HEK293 (cell line): Measurements from ENCODE around the gene APCDD1.

Source experiments
- CTCF ChIA-PET: fragments of 350-600 bp; formaldehyde crosslinking; extraction: SDS; loops from one replicate; lab custom pipeline; 2021; ENCODE audit warnings: antibody characterized with exemption; lab: Yijun Ruan, JAX
- POLR2A ChIA-PET: fragments of 300-600 bp; formaldehyde crosslinking; extraction: SDS; loops from one replicate; lab custom pipeline; 2020; ENCODE audit warnings: antibody characterized with exemption, inconsistent platforms; lab: Yijun Ruan, JAX
- H3K27ac ChIP-seq: fragments of 200-500 bp; sonication (Bioruptor generic); 2 replicates; pipeline ENCODE4 v1.5.1; 2014; ENCODE audit warnings: low read depth, low read length, control low read depth, inconsistent platforms; ENCODE audit errors: extremely low read depth
- H3K36me3 ChIP-seq, 2 experiments: fragments of 200-500 bp in 1 of 2; sonication (Bioruptor generic) in 1 of 2; 1 replicate in 1 of 2; 2 replicates in 1 of 2; pipeline ENCODE4 v1.5.1; 2014 to 2017; ENCODE audit warnings: inconsistent platforms in 2 of 2, low read length in 2 of 2; ENCODE audit not compliant: control insufficient read depth in 2 of 2, insufficient read depth in 1 of 2
- H3K4me1 ChIP-seq: fragments of 200-500 bp; sonication (Bioruptor generic); 2 replicates; pipeline ENCODE4 v1.5.1; 2014; ENCODE audit warnings: mild to moderate bottlenecking, low read length, inconsistent platforms; ENCODE audit not compliant: control insufficient read depth, insufficient read depth
- H3K4me3 ChIP-seq: 2 replicates; pipeline ENCODE4 v1.5.1; 2011; ENCODE audit warnings: low read depth, mild to moderate bottlenecking, control low read depth, low read length, moderate library complexity
- H3K9me3 ChIP-seq: fragments of 200-500 bp; sonication (Bioruptor generic); 2 replicates; pipeline ENCODE4 v1.5.1; 2014; ENCODE audit warnings: low read depth, low read length, inconsistent platforms; ENCODE audit not compliant: control insufficient read depth, insufficient read depth
- BCL11B ChIP-seq: fragments of 450-650 bp; formaldehyde crosslinking; IDR thresholded peaks from 2 replicates; pipeline ENCODE4 v1.5.1; 2016; ENCODE audit warnings: low read depth, missing biosample characterization, missing genetic modification characterization
- INSM2 ChIP-seq: fragments of 450-650 bp; formaldehyde crosslinking; IDR thresholded peaks from 2 replicates; pipeline ENCODE4 v1.5.1; 2016; ENCODE audit warnings: missing biosample characterization, missing genetic modification characterization
- OSR2 ChIP-seq: fragments of 450-650 bp; formaldehyde crosslinking; IDR thresholded peaks from 2 replicates; pipeline ENCODE4 v1.5.1; 2016; ENCODE audit warnings: missing biosample characterization, missing genetic modification characterization
- PRDM4 ChIP-seq: fragments of 450-650 bp; formaldehyde crosslinking; IDR thresholded peaks from 2 replicates; pipeline ENCODE4 v1.5.1; 2017; ENCODE audit warnings: missing biosample characterization, missing genetic modification characterization
- WT1 ChIP-seq: fragments of 450-650 bp; formaldehyde crosslinking; IDR thresholded peaks from 2 replicates; pipeline ENCODE4 v1.5.1; 2016; ENCODE audit warnings: missing biosample characterization, missing genetic modification characterization
- ZBTB6 ChIP-seq: fragments of 450-650 bp; formaldehyde crosslinking; IDR thresholded peaks from 2 replicates; pipeline ENCODE4 v1.5.1; 2017; ENCODE audit warnings: missing biosample characterization, missing genetic modification characterization
- ZEB2 ChIP-seq: fragments of 450-650 bp; formaldehyde crosslinking; IDR thresholded peaks from 2 replicates; pipeline ENCODE4 v1.5.1; 2016; ENCODE audit warnings: missing biosample characterization, missing genetic modification characterization
- ZFP37 ChIP-seq: fragments of 450-650 bp; formaldehyde crosslinking; IDR thresholded peaks from 2 replicates; pipeline ENCODE4 v1.5.1; 2016; ENCODE audit warnings: missing biosample characterization, missing genetic modification characterization
- ZNF146 ChIP-seq: fragments of 450-650 bp; formaldehyde crosslinking; IDR thresholded peaks from 2 replicates; pipeline ENCODE4 v1.5.1; 2016; ENCODE audit warnings: missing biosample characterization, missing genetic modification characterization
- ZNF155 ChIP-seq: fragments of 450-650 bp; formaldehyde crosslinking; IDR thresholded peaks from 2 replicates; pipeline ENCODE4 v1.5.1; 2016; ENCODE audit warnings: missing biosample characterization, missing genetic modification characterization
- ZNF24 ChIP-seq: fragments of 450-650 bp; formaldehyde crosslinking; IDR thresholded peaks from 2 replicates; pipeline ENCODE4 v1.5.1; 2016; ENCODE audit warnings: missing biosample characterization, missing genetic modification characterization
- ZNF248 ChIP-seq: fragments of 450-650 bp; formaldehyde crosslinking; IDR thresholded peaks from 2 replicates; pipeline ENCODE4 v1.5.1; 2017; ENCODE audit warnings: missing biosample characterization, missing genetic modification characterization
- ZNF341 ChIP-seq: fragments of 450-650 bp; formaldehyde crosslinking; IDR thresholded peaks from 2 replicates; pipeline ENCODE4; 2016; ENCODE audit warnings: low read depth, missing biosample characterization, missing genetic modification characterization
- ZNF391 ChIP-seq: fragments of 450-650 bp; formaldehyde crosslinking; IDR thresholded peaks from 2 replicates; pipeline ENCODE4 v1.5.1; 2016; ENCODE audit warnings: low read depth, missing biosample characterization, missing genetic modification characterization, borderline replicate concordance
- ZNF416 ChIP-seq: fragments of 450-650 bp; formaldehyde crosslinking; IDR thresholded peaks from 2 replicates; pipeline ENCODE4 v1.5.1; 2016; ENCODE audit warnings: missing biosample characterization, missing genetic modification characterization
- ZNF433 ChIP-seq: fragments of 450-650 bp; formaldehyde crosslinking; IDR thresholded peaks from 2 replicates; pipeline ENCODE4 v1.5.1; 2016; ENCODE audit warnings: missing biosample characterization, missing genetic modification characterization, low read depth
- ZNF514 ChIP-seq: fragments of 450-650 bp; formaldehyde crosslinking; IDR thresholded peaks from 2 replicates; pipeline ENCODE4 v1.5.1; 2016; ENCODE audit warnings: missing biosample characterization, missing genetic modification characterization
- ZNF521 ChIP-seq: fragments of 450-650 bp; formaldehyde crosslinking; IDR thresholded peaks from 2 replicates; pipeline ENCODE4 v1.5.1; 2017; ENCODE audit warnings: missing biosample characterization, mild to moderate bottlenecking, missing genetic modification characterization
- ZNF548 ChIP-seq: fragments of 450-650 bp; formaldehyde crosslinking; IDR thresholded peaks from 2 replicates; pipeline ENCODE4 v1.5.1; 2016; ENCODE audit warnings: missing biosample characterization, missing genetic modification characterization
- ZNF768 ChIP-seq: fragments of 450-650 bp; formaldehyde crosslinking; IDR thresholded peaks from 2 replicates; pipeline ENCODE4 v1.5.1; 2018; ENCODE audit warnings: missing biosample characterization, mild to moderate bottlenecking, missing genetic modification characterization
- ZNF843 ChIP-seq: fragments of 450-650 bp; formaldehyde crosslinking; IDR thresholded peaks from 2 replicates; pipeline ENCODE4 v1.5.1; 2016; ENCODE audit warnings: missing biosample characterization, missing genetic modification characterization
- ZSCAN4 ChIP-seq: fragments of 450-650 bp; formaldehyde crosslinking; IDR thresholded peaks from 2 replicates; pipeline ENCODE4 v1.5.1; 2017; ENCODE audit warnings: missing biosample characterization, missing genetic modification characterization

APCDD1 gene

GRCh38 chr18:10413722-10414121 lies 40.7 kb upstream of the APCDD1 start:
- Histone ChIP-seq H3K4me1 (no peaks in the 10 kb centered on the region), H3K4me3 (no peak overlapping the region)
- ChIA-PET CTCF (no interaction called here), POLR2A (no interaction called here)
- no peak for TF ChIP-seq ZNF155 (tag by site-specific recombination)
- TF ChIP-seq ZBTB6 (tag by site-specific recombination): no peak
- TF ChIP-seq ZNF768 (tag by site-specific recombination): no peak
- TF ChIP-seq BCL11B (tag by site-specific recombination): no peak
- no peak for TF ChIP-seq WT1 (tag by site-specific recombination)
- no peak for TF ChIP-seq ZSCAN4 (tag by site-specific recombination)
- TF ChIP-seq ZEB2 (tag by site-specific recombination): no peak
- TF ChIP-seq ZNF24: no peak
- TF ChIP-seq ZNF416 (tag by site-specific recombination): no peak
- TF ChIP-seq INSM2: no peak
- TF ChIP-seq ZNF341 (tag by site-specific recombination): no peak
- TF ChIP-seq ZNF391 (tag by site-specific recombination): no peak
- TF ChIP-seq ZNF248: no peak
- TF ChIP-seq, all 188 proteins: peak for 0
- Histone ChIP-seq H3K36me3 (no peaks in the 10 kb centered on the region), H3K27ac (no peak overlapping the region), H3K9me3 (no peaks in the 10 kb centered on the region)

- POLR2A ChIA-PET: no interaction called here
Measured at GRCh38 chr18:10414293-10414842, 40.1 kb upstream of the APCDD1 start.

More at GRCh38 chr18:10414293-10414842, 40.1 kb upstream of the APCDD1 start:
- no peaks in the 10 kb centered on the region for H3K9me3 ChIP-seq
- H3K27ac ChIP-seq: no peak overlapping the region
- H3K36me3 ChIP-seq: no peaks in the 10 kb centered on the region
- H3K4me1 ChIP-seq: no peaks in the 10 kb centered on the region
- no peak overlapping the region for H3K4me3 ChIP-seq
- no peak for TF ChIP-seq ZNF521 (tag by site-specific recombination)
- TF ChIP-seq ZNF514: no peak
- no peak for TF ChIP-seq ZNF548 (tag by site-specific recombination)
- TF ChIP-seq OSR2 (tag by site-specific recombination): no peak
- TF ChIP-seq ZNF433 (tag by site-specific recombination): no peak
- TF ChIP-seq ZFP37 (tag by site-specific recombination): no peak
- TF ChIP-seq ZNF843: no peak
- no peak for TF ChIP-seq PRDM4 (tag by site-specific recombination)
- TF ChIP-seq ZNF146 (tag by site-specific recombination): no peak
- CTCF ChIA-PET: no interaction called here
